Gastrocnemius medialis (tissue), 4 donors: ENCODE data around the gene ADAMTS8. TPM values are rescaled to one million over a fixed set of nuclear protein-coding genes. Genes with fewer than 3 reads are reported as not detected.

Source experiments
- ATAC-seq, 2 donors: fragments of 150-250 bp; one replicate each; pipeline ENCODE4 v1.9.1; 2016
- DNase-seq, 2 donors: peaks; one replicate each; pipeline ENCODE4 v3.0.0-alpha.2; 2019
- H3K27ac ChIP-seq, 4 donors: fragments of 200-600 bp; sonication (generic); 1 replicate in 1 of 4; 2 replicates in 3 of 4; pipeline ENCODE4 v1.5.1; 2016 to 2018; ENCODE audit warnings: mild to moderate bottlenecking in 2 of 4, moderate library complexity in 1 of 4
- H3K27me3 ChIP-seq, 3 donors: fragments of 200-600 bp; sonication (generic) in 2 of 3; 1 replicate in 1 of 3; 2 replicates in 2 of 3; pipeline versions ENCODE4 v1.5.1 to v1.6.0; 2016 to 2019; ENCODE audit warnings: mild to moderate bottlenecking in 1 of 3, moderate library complexity in 1 of 3
- H3K36me3 ChIP-seq, 2 donors: fragments of 200-600 bp; sonication (generic) in 1 of 2; one replicate each; pipeline ENCODE4 v1.5.1; 2017 to 2018
- H3K4me1 ChIP-seq, 2 donors: fragments of 200-600 bp; sonication (generic) in 1 of 2; one replicate each; pipeline ENCODE4 v1.5.1; 2016 to 2017; ENCODE audit warnings: mild to moderate bottlenecking in 2 of 2
- H3K4me3 ChIP-seq, 4 donors: fragments of 200-600 bp; sonication (generic) in 3 of 4; 1 replicate in 1 of 4; 2 replicates in 3 of 4; pipeline ENCODE4 v1.5.1; 2016 to 2019; ENCODE audit warnings: mild to moderate bottlenecking in 2 of 4
- H3K9me3 ChIP-seq, 3 donors: fragments of 200-600 bp; sonication (generic) in 2 of 3; 1 replicate in 1 of 3; 2 replicates in 2 of 3; pipeline ENCODE4 v1.5.1; 2016 to 2019
- CTCF ChIP-seq, 5 experiments: fragments of 450-650 bp in 3 of 5; fragments of 200-600 bp in 2 of 5; sonication (generic) in 2 of 5; IDR thresholded peaks in 4 of 5; conservative IDR thresholded peaks in 1 of 5; 1 replicate in 4 of 5; 2 replicates in 1 of 5; pipeline ENCODE4 v1.5.1; 2016 to 2019; ENCODE audit warnings: antibody characterized with exemption in 5 of 5, mild to moderate bottlenecking in 3 of 5, moderate library complexity in 3 of 5
- POLR2A ChIP-seq, 2 donors: fragments of 450-650 bp; IDR thresholded peaks; one replicate each; pipeline ENCODE4 v1.6.1; 2017; ENCODE audit warnings: antibody characterized with exemption in 2 of 2, mild to moderate bottlenecking in 2 of 2, moderate library complexity in 2 of 2
- in situ Hi-C, 4 donors: fragments of 200-750 bp; cut with MboI; loops; one replicate each; pipeline versions ENCODE4 v1.15.0 to v1.8.0; 2017; ENCODE audit warnings: low sequenced_read_pairs in 4 of 4
- intact Hi-C: fragments of 100-400 bp; cut with DNase I; formaldehyde crosslinking; loops from one replicate; pipeline ENCODE4 v1.15.1; 2023; ENCODE audit warnings: low total_unique reads
- total RNA-seq, 4 donors: library from RNA; depleted of rRNA; stranded (reverse); fragments of >200 nt; gene quantifications; one replicate each; pipeline versions ENCODE4 v1.1.0 to v1.2.3, GENCODE V29; 2016

Gene ADAMTS8
- total RNA-seq, 4 donors from 2014 or later = 0.26 to 0.46 (median 0.29) TPM; not detected in 1

DNA sequence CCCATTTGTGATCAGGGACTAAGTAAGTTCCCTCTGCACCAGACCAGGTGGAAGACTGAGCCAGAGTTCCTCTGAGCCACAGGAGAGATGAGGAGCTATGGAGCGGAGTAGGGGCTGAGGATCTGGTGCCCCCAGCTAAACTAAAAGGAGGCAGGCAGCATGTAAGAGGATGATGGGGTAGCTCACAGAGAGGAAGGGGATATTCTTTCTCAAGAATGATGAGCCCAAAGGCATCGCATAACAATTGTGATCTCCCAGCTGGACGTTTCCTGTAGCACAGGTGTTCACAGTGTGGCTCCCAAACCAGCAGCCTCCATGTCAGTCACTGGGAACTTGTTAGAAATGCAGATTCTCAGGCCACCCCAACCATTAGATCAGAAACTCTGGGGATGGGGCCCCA, 24.4 kb downstream of the ADAMTS8 start:
- ATAC-seq = no peak
- no peak for DNase-seq
- Histone ChIP-seq H3K36me3 (no peaks in the 10 kb centered on the region), H3K27me3 (no peaks in the 10 kb centered on the region), H3K9me3 (no peaks in the 10 kb centered on the region), H3K27ac (no peak overlapping the region), H3K4me1 (peaks cover 22 to 31% of the 10 kb centered on the region in 2 donors), H3K4me3 (no peak overlapping the region)
- TF ChIP-seq CTCF (IDR thresholded peaks at IDR 0.05 in 4 of 5, conservative IDR thresholded peaks at IDR 0.05 in 1 of 5) = no peak
- TF ChIP-seq POLR2A (IDR thresholded peaks at IDR 0.05) = no peak
- intact Hi-C loops (loop anchor here (1.0 kb wide), 1 partner anchor 38 kb away; no protein-coding TSS in a partner anchor), in situ Hi-C loops (no loop called here)

- in situ Hi-C loops = no loop called here
- H3K4me1 ChIP-seq = peaks cover 22 to 31% of the 10 kb centered on the region in 2 donors
- intact Hi-C loops = loop anchor here (1.0 kb wide), 1 partner anchor 39 kb away; no protein-coding TSS in a partner anchor
These were observed 25.1 kb downstream of the ADAMTS8 start for GRCh38 chr11:130403271-130403804.

GRCh38 chr11:130402570-130402969, 25.8 kb downstream of the ADAMTS8 start:
- ATAC-seq = no peak
- Histone ChIP-seq H3K27ac (no peak overlapping the region), H3K36me3 (no peaks in the 10 kb centered on the region), H3K9me3 (no peaks in the 10 kb centered on the region), H3K4me3 (no peak overlapping the region), H3K27me3 (no peaks in the 10 kb centered on the region), H3K4me1 (peaks cover 22 to 31% of the 10 kb centered on the region in 2 donors)
- no peak for TF ChIP-seq POLR2A (IDR thresholded peaks at IDR 0.05)
- no peak for TF ChIP-seq CTCF (IDR thresholded peaks at IDR 0.05 in 4 of 5, conservative IDR thresholded peaks at IDR 0.05 in 1 of 5)
- in situ Hi-C loops = no loop called here
- intact Hi-C loops = no loop called here
- no peak for DNase-seq

More at GRCh38 chr11:130403271-130403804, 25.1 kb downstream of the ADAMTS8 start:
- Histone ChIP-seq H3K27me3 (no peaks in the 10 kb centered on the region), H3K36me3 (no peaks in the 10 kb centered on the region), H3K9me3 (no peaks in the 10 kb centered on the region), H3K27ac (no peak overlapping the region), H3K4me3 (no peak overlapping the region)
- TF ChIP-seq POLR2A (IDR thresholded peaks at IDR 0.05) (no peak), CTCF (IDR thresholded peaks at IDR 0.05 in 4 of 5, conservative IDR thresholded peaks at IDR 0.05 in 1 of 5) (no peak)
- peak; percentile 23 to 61 for ATAC-seq
- DNase-seq = no peak

DNA sequence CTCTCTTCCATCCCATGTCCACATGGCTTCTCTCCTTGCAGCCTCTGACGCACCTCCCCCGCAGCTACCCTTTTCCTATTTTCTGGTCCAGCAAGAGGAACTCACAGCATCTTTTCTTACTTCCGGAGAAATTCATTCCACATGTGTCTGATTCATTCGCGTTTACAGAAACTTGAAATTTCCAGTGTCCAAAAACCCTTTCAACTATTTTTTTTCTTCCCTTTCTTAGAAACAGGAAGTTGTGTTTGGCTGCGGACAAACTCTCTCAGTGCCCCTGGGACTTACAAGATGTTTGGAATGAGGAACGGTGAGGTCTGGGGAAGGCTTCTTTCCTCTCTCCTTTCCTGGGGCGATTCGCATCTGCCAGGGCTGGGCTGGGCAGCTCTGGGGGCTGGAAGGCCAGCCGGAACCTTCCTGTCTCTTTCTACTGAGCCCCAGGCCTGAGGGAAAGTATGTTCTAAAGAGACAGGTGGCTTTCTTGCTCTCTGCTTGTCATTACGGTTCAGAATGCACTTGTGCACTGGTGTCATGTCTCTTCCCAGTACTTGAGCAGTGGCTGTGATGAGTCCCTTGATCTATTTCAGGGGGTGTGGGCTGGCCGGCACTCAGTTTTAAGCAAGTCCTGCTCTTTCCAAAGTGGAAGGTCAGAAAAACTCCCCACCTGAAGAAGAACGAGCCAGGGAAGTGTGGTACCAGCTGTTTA, 27.5 kb downstream of the ADAMTS8 start:
- Histone ChIP-seq H3K27ac (peak overlapping the region in 1 of 4 donors; percentile 11), H3K27me3 (no peaks in the 10 kb centered on the region), H3K4me3 (no peak overlapping the region), H3K4me1 (peaks cover 22 to 31% of the 10 kb centered on the region in 2 donors), H3K9me3 (no peaks in the 10 kb centered on the region), H3K36me3 (no peaks in the 10 kb centered on the region)
- intact Hi-C loops = no loop called here
- DNase-seq = no peak
- ATAC-seq = no peak
- in situ Hi-C loops = no loop called here
- TF ChIP-seq POLR2A (IDR thresholded peaks at IDR 0.05) (no peak), CTCF (IDR thresholded peaks at IDR 0.05 in 4 of 5, conservative IDR thresholded peaks at IDR 0.05 in 1 of 5) (no peak)
